ENCODE results near the gene CRISPLD2. TPM values are rescaled to one million over a fixed set of nuclear protein-coding genes. Genes with fewer than 3 reads are reported as not detected.

Gene CRISPLD2
- total RNA-seq, 4 donors from 2014 or later: 99.9 to 450 (median 407) TPM

DNA sequence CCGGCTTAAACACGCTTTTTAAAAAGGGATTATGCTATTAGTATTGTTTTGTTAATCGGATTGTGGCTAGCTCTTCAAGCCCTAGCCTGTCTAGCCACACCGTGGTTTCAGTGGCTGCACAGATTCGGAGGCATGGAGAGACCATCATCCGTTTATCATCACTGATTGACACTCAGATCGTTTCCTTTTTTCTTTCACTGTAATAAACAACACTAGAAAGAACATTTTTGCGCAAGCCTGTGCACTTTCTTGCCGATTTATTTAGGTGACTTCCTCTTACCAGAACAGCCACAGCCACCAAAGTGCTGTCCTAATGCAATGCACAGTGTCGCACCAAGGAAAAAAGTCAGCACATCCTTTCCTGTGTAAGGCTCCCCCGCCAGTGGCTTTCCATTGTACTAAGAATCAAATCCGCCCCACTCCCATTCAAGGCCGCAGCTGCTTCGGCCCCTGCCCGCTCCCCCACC is 78.2 kb downstream of the CRISPLD2 start:
- no peak for ATAC-seq (ENCODE audit: low FRiP score)

DNA sequence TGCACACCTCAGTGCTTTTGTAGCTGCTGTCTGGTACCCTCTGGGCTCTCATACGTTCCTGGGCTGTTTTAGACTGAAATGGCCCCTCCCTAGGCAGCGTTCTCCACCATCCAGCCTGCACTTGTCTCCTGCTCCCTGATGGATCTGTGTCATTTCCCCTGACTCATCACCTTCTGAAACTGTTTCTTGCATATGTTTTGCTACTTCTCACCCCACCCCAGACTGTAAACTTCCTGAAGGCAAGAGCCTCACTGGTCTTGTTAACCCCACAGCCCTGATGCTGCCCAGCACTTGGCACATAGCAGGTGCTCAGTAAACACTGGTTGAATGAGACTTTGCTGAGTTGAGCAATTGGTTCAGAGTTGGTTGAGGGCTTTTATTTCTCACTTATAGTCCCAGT is 78.7 kb downstream of the CRISPLD2 start:
- TF ChIP-seq, protein P1, sequence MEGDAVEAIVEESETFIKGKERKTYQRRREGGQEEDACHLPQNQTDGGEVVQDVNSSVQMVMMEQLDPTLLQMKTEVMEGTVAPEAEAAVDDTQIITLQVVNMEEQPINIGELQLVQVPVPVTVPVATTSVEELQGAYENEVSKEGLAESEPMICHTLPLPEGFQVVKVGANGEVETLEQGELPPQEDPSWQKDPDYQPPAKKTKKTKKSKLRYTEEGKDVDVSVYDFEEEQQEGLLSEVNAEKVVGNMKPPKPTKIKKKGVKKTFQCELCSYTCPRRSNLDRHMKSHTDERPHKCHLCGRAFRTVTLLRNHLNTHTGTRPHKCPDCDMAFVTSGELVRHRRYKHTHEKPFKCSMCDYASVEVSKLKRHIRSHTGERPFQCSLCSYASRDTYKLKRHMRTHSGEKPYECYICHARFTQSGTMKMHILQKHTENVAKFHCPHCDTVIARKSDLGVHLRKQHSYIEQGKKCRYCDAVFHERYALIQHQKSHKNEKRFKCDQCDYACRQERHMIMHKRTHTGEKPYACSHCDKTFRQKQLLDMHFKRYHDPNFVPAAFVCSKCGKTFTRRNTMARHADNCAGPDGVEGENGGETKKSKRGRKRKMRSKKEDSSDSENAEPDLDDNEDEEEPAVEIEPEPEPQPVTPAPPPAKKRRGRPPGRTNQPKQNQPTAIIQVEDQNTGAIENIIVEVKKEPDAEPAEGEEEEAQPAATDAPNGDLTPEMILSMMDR (IDR thresholded peaks at IDR 0.05): no peak
- ATAC-seq (ENCODE audit: low FRiP score) (no peak), DNase-seq (ENCODE audit: low spot score) (no peak)

More for the DNA sequence above, 78.2 kb downstream of the CRISPLD2 start:
- TF ChIP-seq, protein P1 (IDR thresholded peaks at IDR 0.05): no peak
- DNase-seq (ENCODE audit: low spot score): no peak

DNA sequence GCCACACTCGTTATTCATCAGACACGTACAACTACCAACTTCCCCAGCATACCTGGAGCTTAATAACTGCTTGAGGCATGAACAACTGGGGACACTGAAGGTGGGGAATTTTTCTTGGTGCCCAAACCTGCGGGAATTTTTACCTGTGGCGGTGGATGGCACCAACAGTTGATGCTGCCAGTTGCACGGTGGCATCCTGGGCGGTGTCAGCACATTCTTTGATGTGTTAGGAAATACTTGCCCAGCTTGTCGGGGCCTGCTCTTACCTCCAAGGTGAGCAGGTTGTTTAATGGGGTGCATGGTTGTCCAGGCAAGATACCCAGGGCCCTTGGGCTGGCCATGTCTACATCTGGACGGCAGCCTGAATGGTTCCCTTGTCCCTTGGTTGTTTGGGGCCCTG is 79.6 kb downstream of the CRISPLD2 start:
- DNase-seq (ENCODE audit: low spot score) (no peak), ATAC-seq (ENCODE audit: low FRiP score) (no peak)
- TF ChIP-seq, protein P1 (IDR thresholded peaks at IDR 0.05): no peak

DNA sequence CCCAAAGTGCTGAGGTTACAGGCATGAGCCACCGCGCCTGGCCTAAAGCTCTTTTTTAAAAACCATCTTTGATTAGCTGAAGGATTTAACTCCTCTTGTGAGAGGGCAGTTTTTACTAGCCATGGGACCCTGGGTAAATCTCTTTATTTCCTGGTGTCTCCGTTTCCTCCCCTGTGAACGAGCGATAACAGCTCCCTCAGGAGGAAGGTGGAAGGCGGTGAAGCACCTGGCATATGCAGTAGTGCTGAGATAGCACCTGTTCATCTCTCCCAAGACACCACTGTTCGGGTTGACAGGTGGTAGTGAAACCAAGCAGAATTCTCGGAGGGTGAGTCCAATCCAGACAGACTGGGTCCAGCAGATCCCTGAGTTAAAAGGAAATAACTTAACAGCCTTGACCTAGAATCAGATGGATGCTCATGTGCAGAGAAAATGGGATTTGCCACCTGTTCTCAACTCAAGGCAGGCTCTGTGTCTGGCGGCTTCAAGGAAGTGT is 86.2 kb downstream of the CRISPLD2 start:
- no peak for ATAC-seq (ENCODE audit: low FRiP score)
- TF ChIP-seq, protein P1 (IDR thresholded peaks at IDR 0.05): no peak

DNA sequence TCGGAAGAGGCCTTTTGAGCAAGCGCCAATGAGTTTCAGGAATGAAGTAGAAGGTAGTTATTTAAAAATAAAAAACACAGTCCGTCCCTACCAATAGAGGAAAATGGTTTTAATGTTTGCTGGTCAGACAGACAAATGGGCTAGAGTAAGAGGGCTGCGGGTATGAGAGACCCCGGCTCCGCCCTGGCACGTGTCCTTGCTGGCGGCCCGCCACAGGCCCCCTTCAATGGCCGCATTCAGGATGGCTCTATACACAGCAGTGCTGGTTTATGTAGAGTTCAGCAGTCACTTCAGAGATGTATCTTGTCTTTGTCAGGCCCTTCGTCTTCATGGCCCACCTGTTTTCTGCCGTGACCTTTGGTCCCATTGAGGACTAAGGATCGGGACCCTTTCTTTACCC is 87.3 kb downstream of the CRISPLD2 start:
- no peak for ATAC-seq (ENCODE audit: low FRiP score)
- TF ChIP-seq, protein P1 (IDR thresholded peaks at IDR 0.05): no peak

More for the DNA sequence above, 86.2 kb downstream of the CRISPLD2 start:
- no peak for DNase-seq (ENCODE audit: low spot score)

DNA sequence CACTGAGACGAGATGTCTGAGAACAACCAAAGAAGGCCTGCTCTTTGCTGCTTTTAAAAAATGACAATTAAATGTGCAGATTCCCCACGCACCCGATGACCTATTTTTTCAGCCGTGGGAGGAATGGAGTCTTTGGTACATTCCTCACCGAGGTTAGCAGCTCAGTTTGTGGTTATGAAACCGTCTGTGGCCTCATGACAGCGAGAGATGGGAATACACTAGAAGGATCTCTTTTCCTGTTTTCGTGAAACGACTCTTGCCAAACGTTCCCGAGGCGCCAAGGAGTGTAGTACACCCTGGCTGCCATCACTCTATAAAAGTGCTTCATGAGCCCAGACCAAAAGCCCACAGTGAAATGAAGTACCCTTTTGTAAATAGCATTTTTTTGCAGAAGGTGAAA is 87.8 kb downstream of the CRISPLD2 start:
- ATAC-seq (ENCODE audit: low FRiP score) (no peak), DNase-seq (ENCODE audit: low spot score) (no peak)
- TF ChIP-seq, protein P1 (IDR thresholded peaks at IDR 0.05): no peak

More for the DNA sequence above, 87.3 kb downstream of the CRISPLD2 start:
- DNase-seq (ENCODE audit: low spot score): no peak

DNA sequence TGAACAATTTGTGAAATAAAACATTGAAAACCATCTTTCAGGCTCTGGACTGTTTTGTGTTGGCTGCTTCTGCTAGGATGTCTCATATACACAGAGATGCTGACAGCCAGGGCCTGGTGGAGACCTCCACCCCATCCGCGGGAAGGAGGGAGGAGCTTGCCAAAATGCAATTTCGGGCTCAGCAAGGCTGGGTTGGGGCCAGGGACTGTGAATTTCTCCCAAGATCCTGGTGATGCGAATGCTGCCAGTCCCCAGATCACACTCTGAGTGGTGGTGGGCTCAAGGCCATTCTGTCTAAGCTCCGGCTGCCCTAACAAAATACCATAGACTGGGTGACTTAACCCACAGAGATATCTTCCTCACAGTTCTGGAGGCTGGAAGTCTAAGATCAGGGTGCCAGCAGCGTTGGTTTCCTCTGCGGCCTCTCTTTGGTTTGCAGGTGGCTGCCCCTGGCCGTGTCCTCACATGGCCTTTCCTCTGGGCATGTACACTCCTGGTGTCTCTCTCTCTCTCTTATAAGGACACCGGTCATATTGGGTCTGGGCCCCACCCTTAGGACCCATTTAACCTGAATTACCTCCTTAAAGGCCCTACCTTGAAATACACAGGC is 89.8 kb downstream of the CRISPLD2 start:
- ATAC-seq (ENCODE audit: low FRiP score) (no peak), DNase-seq (ENCODE audit: low spot score) (no peak)
- TF ChIP-seq, protein P1 (IDR thresholded peaks at IDR 0.05): no peak
